Measurements from ENCODE around the gene TRPC4AP.

TRPC4AP gene

DNA sequence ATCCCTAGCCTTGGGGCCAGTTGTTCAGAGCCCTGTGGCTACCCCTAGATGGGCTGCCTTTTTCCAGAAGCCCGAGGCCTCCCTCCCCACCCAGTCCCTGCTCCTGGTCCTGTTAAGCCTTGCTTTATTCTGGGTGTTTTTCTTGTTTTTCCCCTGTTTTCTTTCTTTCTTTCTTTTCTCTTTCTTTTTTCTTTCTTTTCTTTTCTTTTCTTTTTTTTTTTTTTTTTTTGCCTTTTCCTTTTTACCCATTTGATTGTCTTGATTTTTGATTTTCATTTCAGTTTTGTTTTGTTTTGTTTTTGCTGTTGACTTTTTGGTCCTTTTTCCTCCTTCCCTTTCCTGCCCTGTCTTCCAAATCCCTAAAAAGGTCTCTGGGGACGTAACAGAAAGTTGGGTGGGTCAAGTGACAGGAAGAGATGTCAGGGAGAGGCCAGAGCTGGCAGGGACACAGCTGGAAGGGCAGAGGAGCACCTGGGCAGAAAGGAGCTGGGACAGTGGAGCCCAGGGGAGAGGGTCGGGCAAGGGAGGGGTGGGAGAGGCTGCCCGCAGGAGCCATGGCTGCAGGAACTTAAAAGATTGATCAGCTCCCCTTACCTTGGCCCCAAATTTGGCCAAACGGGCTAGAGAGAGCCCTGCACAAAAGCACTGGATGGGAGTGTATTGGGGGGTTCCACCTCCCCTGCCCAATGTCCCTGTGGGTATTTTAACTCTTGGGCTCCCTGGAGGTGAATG is 109.4 kb downstream of the TRPC4AP start:
- DNase-seq: no peak

DNA sequence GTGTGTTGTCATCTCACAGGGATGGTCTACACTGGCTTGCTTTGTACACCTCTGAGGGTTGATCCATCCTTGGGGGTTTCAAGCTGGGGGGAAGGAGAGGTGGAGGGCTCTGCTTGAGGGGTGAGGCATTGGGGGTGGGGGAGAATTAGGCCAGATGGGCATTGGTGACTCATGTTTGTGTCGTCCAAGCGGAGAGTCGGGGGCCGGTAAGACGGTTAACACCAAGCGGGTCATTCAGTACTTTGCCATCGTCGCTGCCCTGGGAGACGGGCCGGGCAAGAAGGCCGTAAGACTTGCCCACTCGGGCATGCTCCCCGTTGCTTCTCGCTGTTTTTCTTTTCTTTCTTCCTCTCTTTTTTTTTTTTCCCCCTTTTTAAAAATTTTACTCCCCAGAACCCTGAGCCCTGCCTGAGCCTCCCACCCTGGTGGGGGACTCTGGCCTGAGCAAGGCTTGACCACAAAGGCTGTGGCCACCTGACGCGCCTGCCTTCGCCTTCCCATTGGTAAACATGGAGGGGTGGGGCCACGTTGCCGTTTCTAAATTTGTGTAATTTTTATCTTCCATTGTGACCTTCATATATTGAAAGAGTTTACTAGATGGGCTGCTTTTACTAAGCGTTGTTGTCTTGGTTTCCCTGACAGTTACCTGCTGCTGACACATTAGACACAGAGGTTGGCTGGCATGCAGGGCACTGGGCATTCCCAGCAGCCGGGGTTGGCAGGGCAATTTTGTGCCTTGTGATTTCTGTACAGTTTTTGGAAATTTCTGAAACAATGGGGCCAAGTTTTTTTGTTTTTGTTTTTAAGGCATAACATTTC is 110.1 kb downstream of the TRPC4AP start:
- DNase-seq: no peak

DNA sequence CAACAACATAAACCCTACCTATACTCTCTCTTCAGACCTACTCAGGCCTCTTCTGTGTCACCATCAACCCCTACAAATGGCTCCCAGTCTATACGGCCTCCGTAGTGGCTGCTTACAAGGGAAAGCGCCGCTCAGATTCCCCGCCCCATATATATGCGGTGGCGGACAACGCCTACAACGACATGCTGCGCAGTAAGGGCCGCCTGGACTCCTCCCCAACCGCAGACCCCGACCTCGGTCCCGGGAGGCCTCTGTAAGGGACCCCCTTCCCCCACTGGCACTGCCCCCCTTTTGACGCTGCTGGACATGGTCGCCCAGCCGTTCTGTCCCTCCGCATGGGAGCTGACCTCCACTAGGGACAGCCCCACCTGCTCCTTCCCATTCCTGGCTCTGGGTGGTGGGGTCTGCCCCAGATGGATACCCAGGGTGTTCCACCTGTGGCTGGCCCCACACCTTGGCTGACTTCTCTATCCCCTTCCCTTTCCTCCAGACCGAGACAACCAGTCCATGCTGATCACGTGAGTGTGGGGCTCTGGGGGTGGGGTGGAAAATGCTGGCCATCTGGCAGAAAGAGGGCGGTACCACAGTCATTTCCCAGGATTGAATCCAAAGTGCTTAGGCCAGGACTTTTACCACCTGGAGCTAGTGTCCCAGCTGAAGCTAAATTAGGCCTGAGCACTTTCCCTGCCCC is 111.9 kb downstream of the TRPC4AP start:
- no peak for DNase-seq

DNA sequence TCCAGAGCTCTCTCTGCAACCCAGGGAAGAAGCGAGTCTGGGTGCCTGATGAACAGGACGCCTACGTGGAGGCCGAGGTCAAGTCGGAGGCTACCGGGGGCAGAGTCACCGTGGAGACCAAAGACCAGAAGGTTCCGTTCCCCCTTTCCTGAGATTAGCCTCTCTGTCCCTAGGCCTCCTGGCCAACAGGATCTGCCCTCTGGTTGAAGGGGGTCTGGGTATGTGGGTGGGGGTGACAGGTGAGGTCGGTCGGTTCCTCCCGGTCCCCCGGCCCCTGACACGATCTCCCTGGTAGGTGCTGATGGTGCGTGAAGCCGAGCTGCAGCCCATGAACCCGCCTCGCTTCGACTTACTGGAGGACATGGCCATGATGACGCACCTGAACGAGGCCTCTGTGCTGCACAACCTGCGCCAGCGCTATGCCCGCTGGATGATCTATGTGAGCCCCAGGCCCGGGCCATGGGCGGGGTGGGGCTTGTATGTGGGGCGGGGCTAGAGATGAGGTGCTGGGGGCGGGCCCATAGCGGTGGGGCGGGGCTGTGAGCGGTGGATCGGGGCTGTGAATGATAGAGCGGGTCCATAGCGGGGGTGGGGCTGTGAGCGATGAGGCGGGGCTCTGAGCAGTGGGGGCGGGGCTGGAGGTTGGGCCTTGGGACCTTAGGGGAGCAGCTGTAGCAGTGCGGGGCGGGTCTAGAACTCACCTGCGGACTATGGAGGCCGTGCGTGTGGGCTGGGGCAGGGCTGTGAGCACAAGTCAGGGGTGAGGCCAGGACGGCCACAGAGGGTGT is 113.0 kb downstream of the TRPC4AP start:
- DNase-seq: no peak

DNA sequence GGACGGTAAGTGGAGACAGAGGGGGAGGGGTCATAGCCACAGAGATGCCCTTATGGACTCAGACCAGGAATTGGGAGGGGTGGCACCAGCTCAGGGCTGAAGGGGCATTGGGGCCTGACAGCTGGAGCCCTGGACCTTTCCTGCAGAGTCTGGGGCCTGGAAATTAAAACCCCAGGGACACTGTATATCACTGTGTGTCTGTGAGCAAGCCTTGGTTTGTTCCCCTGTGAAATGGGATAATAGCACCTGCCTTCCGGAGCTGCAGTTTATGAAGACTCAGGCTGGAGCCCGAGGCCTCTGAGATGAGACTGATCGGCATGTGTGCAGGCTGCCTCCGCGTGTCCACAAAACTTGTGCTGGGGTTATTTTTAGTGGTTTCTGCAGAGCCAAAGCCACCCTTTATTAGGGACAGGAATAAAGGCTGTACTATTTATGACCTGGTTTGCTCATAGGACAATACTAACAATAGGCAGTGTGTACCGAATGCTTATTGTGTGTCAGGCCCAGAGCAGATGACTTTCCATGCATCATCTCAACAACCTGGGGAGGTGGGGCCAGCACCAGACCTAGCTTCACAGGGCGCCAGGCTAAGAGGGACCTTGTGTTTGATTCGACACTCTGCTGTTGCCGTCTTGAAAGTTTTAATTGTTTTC is 114.4 kb downstream of the TRPC4AP start:
- DNase-seq: no peak

DNA sequence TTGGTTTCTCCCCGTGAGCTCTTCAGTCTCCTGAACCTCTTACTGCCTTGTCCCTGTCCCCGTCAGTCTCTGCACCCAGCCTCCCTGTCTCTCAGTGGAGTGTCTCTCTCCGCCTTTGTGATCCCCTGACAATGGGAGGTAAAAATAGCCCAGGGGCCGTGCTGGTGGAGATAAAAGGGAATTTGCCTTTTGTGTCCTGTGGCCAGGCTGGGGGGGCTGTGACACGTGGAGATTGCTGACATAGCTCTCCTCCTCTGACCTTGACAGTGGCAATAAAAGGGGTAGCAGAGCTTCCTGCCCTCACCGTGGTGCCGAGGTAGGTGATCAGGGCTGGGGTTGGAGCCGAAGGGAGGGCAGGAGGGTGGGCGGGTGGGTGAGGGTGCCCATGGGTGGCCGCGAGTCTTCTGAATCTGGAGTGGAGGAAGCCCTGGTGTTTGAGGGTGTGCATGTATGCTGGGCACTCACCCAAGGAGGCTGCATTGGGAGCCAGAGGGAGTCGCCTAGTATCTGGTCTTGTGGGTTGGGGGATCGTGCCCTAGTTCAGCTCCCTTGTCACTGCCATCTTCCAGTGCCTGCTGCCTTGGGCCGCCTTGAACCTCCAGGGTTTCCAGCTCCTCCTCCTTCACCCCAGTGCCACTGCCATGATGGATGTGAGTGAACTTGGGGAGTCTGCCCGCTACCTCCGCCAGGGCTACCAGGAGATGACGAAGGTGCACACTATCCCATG is 115.1 kb downstream of the TRPC4AP start:
- no peak for DNase-seq

- DNase-seq: no peak
Observed at GRCh38 chr20:34976286-34976685, 116.3 kb downstream of the TRPC4AP start.

- no peak for DNase-seq
Observed at GRCh38 chr20:34974246-34974645, 118.4 kb downstream of the TRPC4AP start.

DNA sequence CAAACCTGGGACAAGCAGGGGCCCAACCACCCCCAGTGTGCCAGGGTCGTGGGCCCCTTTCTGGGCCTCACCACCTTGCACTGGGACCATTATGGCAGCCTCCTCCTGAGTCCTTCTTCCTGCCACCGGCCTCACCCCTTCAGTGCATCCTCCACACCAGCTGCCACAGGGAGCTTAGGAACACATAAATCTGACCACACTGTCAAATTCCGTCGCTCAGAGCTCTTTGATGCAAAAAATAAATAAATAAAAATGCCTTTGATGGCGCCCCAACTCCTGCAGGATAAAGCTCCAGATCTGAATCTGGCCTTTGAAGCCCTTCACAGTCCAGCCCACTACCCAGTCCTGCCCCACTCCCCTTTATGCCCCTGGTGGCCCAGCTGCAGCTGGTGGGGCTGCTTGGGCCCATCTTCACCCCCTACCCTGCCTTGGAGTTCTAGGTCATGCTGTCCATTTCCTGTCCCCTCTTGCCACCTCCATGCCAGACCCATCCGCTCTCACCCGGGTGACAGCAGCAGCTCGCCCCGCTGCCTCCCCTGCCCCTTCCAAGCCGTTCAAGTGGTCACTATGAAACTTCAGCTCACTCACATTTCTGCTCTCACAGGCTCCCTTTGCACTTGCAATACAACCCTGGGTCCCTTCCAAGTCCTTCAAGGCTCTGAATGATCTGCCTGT is 120.9 kb downstream of the TRPC4AP start:
- DNase-seq: no peak

DNA sequence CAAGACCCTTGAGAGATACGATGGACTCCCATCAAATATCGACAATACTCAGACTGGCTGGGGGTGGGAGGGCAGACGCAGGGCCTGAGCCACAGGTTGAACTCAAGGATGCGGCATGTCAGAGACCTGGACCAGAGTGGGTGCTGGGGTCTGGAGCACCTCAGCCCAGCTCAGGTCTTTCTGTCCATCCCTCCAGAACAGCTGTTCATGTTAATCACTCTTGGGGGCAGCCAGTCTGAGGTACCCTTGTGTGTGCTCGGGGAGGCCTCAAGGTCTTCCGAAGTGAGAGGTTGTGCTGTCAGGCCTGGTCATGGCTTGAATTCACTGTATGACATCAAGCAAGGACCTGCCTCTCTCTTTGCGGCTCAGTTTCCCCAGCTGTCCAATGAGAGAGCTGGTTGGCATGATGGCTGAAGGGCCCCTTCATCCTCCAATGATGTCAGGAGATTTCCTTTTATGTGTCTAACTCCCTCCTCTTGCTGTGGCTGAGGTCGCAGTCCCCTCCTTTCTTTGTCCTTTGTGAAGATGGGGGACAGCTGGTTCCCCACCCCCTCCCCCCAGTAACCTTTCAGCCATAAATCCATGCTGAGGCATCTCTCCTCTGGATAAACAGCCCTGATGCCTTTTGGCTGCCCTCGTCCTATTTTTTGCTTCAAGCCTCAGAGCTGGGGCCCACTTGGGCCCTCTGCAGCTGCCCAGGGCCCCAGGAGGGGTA is 121.6 kb downstream of the TRPC4AP start:
- no peak for DNase-seq

DNA sequence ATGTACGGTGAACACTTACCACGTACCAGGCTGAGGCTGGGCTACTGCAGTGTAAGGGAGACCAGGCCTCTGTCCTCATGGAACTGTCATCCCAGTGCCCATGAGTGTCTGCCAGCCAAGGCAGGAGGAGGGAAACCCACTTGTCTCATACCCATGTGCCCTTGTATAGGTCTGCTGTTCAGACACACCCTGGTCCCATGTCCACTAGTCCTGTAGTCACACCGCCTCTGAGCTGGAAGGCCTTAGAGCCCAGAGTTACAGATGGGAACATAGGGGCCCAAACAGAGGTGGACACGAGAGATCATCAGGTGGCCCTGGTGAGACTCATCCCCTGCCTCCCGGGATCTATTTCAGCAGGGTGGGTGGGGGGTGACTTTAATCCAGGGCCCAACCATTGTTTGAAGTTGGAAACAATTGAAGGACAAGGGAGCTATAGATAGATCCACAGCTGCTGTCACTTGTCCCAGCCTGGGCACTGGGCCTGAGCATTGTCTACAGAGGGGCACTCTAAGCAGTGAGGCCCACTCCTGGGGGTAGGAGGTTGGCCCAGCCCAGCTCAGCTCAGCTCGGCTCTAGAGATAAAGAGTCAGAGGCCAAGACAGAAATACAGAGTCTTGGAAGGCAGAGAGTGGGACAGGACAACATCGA is 122.3 kb downstream of the TRPC4AP start:
- DNase-seq: no peak

GRCh38 chr20:34968042-34968775 is 124.4 kb downstream of the TRPC4AP start:
- DNase-seq: no peak

- DNase-seq: no peak
Observed at GRCh38 chr20:34967421-34967820, 125.2 kb downstream of the TRPC4AP start.

GRCh38 chr20:34965051-34965450 is 127.6 kb downstream of the TRPC4AP start:
- DNase-seq: no peak

- no peak for DNase-seq
Observed at GRCh38 chr20:34964486-34964885, 128.1 kb downstream of the TRPC4AP start.

- DNase-seq: no peak
Observed at GRCh38 chr20:34956751-34957472, 135.7 kb downstream of the TRPC4AP start.

DNA sequence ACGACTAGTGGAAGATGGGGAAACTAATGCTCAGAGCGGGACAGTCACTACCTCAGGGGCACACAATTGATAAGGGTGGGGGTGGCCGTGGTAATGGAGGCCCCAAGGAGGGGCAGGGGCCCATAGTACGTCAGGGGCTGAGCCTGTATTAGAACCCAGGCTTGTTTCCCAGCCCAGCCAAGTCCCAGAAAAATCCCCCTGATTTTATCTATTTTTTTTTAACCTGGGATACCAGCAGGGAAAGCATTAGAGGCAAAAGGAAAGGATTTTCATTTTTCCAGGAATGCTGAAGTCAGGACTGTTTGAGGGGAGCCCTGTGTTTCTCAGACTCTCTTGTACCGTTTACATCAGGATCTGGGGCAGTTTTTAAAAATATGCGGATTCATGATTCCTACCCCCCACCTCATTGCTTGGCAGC is 136.6 kb downstream of the TRPC4AP start:
- DNase-seq: no peak
